ENCODE results near the gene RAB11A.

Gene RAB11A

DNA sequence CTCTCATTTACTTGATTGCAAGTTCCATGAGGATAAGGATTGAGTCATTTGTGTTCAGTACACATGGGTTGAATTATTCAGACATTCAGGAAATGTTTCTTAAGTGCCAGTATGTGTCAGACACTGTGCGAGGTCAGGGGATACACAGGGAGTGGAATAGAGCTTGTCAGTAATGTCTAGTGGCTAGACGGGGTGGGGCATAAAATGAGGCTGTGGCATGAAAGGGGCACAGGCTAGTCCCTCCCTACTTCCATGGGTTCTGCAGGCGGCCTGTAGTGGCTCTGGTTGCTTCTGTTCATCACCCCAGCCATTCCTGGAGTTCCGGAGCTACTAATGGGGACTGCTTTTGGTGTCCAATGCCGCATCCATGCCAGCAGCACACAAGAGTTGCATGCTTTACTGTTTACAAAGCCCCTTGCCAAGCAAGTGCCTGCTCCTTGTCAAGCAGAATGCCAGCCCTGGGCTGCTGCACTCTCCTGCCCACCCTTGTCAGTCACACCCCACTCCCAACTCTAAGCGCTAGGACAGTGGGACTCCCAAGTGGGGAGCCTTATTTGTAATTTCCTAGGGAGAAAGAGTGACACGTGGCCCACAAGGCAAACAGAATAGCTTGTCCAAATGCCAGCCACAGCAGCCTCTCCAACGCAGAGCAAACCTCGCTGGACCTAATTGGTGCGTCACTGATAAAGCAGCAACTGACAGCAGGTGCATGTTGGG, 70.8 kb downstream of the RAB11A start:
- DNase-seq (ENCODE audit: low spot score), result no peak

DNA sequence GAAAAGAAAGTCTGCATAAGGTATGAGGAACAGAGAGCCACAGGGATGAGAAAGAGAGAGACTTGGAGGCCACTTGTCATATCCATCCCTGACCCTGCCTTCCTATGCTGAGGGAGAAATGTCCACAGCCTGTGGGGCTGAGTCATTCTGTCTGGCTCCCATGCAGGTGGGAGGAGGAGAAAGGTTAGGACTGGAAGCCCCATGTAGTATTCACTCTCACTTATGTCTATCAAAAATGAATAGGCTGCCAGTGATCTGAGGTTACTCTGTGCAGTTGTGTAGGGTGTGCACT, 71.3 kb downstream of the RAB11A start:
- no peak for DNase-seq (ENCODE audit: low spot score)

All from CD4-positive, alpha-beta T cell treated with Interleukin-15 for 4 hours (primary cell).